K562 (cell line): ENCODE data around the gene PDE4D. TPM values are rescaled to one million over a fixed set of nuclear protein-coding genes. Genes with fewer than 3 reads are reported as not detected.

Source experiments
- ATAC-seq: fragments of 200-7000 bp; cut with Tn5 transposase; 3 replicates; pipeline ENCODE4 v1.9.1; 2020; ENCODE audit warnings: moderate library complexity
- BruUV-seq: library from RNA; stranded (reverse); fragments of 400-500 nt; replicated peaks from 2 replicates; lab custom pipeline; 2021; lab: Mats Ljungman, UMichigan
- CTCF ChIA-PET: fragments of 300-600 bp; formaldehyde crosslinking; extraction: SDS; loops from one replicate; lab custom pipeline; 2021; ENCODE audit warnings: low intra/inter-chr PET ratio; lab: Yijun Ruan, JAX
- POLR2A ChIA-PET: fragments of 300-600, 350-650 bp; sonication (Branson Sonifier 250); formaldehyde crosslinking; extraction: SDS; loops from one replicate; lab custom pipeline; 2021; ENCODE audit warnings: antibody characterized with exemption, inconsistent platforms; lab: Yijun Ruan, JAX
- DNase-seq, 4 experiments: peaks; one replicate each; pipeline versions ENCODE4 v3.0.0 to v3.0.0-alpha.2; 2011 to 2018; ENCODE audit warnings: low spot score in 3 of 4, mixed read lengths in 3 of 4; ENCODE audit errors: extremely low read depth in 1 of 4
- FAIRE-seq: peaks from 2 replicates; lab custom pipeline; 2011; peaks lifted over from hg19 to GRCh38; lab: Jason Lieb, UNC
- H2AFZ ChIP-seq: 2 replicates; pipeline ENCODE4 v1.6.0; 2011; ENCODE audit warnings: low read depth, low read length, control low read depth, inconsistent platforms
- H3K27ac ChIP-seq: fragments of 200-600 bp; 3 replicates; pipeline ENCODE4 v1.8.0; 2011; ENCODE audit warnings: low read depth, mild to moderate bottlenecking, control low read depth, inconsistent platforms, low read length, moderate library complexity, mixed read lengths; ENCODE audit errors: extremely low read depth
- H3K27me3 ChIP-seq, 2 experiments: fragments of 300-600 bp in 1 of 2; 2 replicates in 1 of 2; 3 replicates in 1 of 2; pipeline versions ENCODE4 v1.6.0 to v1.8.0; 2011; ENCODE audit warnings: inconsistent platforms in 2 of 2, low read length in 2 of 2, mild to moderate bottlenecking in 1 of 2, mixed read lengths in 1 of 2, moderate library complexity in 1 of 2; ENCODE audit not compliant: control insufficient read depth in 2 of 2, insufficient read depth in 2 of 2
- H3K36me3 ChIP-seq: fragments of 300-600 bp; 3 replicates; pipeline ENCODE4 v1.8.0; 2011; ENCODE audit warnings: mild to moderate bottlenecking, low read length, inconsistent platforms; ENCODE audit not compliant: control insufficient read depth, insufficient read depth
- H3K4me1 ChIP-seq, 2 experiments: fragments of 200-600 bp in 1 of 2; replicated peaks in 1 of 2; 2 replicates in 1 of 2; 3 replicates in 1 of 2; pipeline versions ENCODE4 v1.5.1 to v1.8.0; 2011; ENCODE audit warnings: inconsistent platforms in 2 of 2, low read length in 2 of 2, mild to moderate bottlenecking in 1 of 2, mixed read lengths in 1 of 2, moderate library complexity in 1 of 2; ENCODE audit not compliant: control insufficient read depth in 2 of 2, insufficient read depth in 2 of 2
- H3K4me2 ChIP-seq: 2 replicates; pipeline ENCODE4 v1.6.1; 2011; ENCODE audit warnings: low read length, control low read depth, inconsistent platforms, mixed read lengths; ENCODE audit not compliant: insufficient read depth
- H3K4me3 ChIP-seq: fragments of 200-600 bp; sonication (generic), shearing (Covaris generic); 2 replicates; pipeline ENCODE4 v1.5.1; 2016; ENCODE audit warnings: control low read depth, inconsistent platforms
- H3K79me2 ChIP-seq: fragments of 200-600 bp; 3 replicates; pipeline ENCODE4 v1.8.0; 2011; ENCODE audit warnings: low read length, inconsistent platforms; ENCODE audit not compliant: control insufficient read depth, insufficient read depth
- H3K9ac ChIP-seq, 2 experiments: 2 replicates each; pipeline versions ENCODE4 v1.6.0 to v1.6.1; 2011; ENCODE audit warnings: low read depth in 2 of 2, low read length in 2 of 2, control low read depth in 1 of 2, inconsistent platforms in 1 of 2, mild to moderate bottlenecking in 1 of 2, mixed read lengths in 1 of 2; ENCODE audit not compliant: insufficient read depth in 1 of 2
- H3K9me1 ChIP-seq: one replicate; pipeline ENCODE4 v1.6.0; 2011; ENCODE audit warnings: inconsistent platforms, mild to moderate bottlenecking, low read length, moderate library complexity; ENCODE audit not compliant: control insufficient read depth, insufficient read depth
- H3K9me3 ChIP-seq: replicated peaks from 2 replicates; pipeline ENCODE4 v1.5.1; 2011; ENCODE audit warnings: low read depth, low read length, inconsistent platforms; ENCODE audit not compliant: control insufficient read depth, insufficient read depth
- H4K20me1 ChIP-seq: replicated peaks from 2 replicates; pipeline ENCODE4 v1.6.1; 2011; ENCODE audit warnings: low read length, inconsistent platforms, mixed read lengths; ENCODE audit not compliant: control insufficient read depth, insufficient read depth
- CBFA2T2 ChIP-seq: fragments of 450-650 bp; conservative IDR thresholded peaks from 2 replicates; pipeline ENCODE4 v1.6.1; 2017; ENCODE audit warnings: mild to moderate bottlenecking
- EGR1 ChIP-seq: fragments of 450-650 bp; conservative IDR thresholded peaks from 2 replicates; pipeline ENCODE4 v1.6.1; 2017; ENCODE audit warnings: mild to moderate bottlenecking
- LEF1 ChIP-seq: fragments of 450-650 bp; IDR thresholded peaks from 2 replicates; pipeline ENCODE4 v1.6.1; 2016; ENCODE audit warnings: mild to moderate bottlenecking
- MAFK ChIP-seq: IDR thresholded peaks from 2 replicates; pipeline ENCODE4 v1.6.1; 2011; ENCODE audit warnings: low read length, improper control_type of control experiment
- RBM15 ChIP-seq: fragments of 200-400 bp; formaldehyde crosslinking; IDR thresholded peaks from 2 replicates; pipeline ENCODE4 v1.6.1; 2018; ENCODE audit warnings: mild to moderate bottlenecking, low read length, moderate library complexity; ENCODE audit not compliant: insufficient read depth
- RNF219 ChIP-seq: fragments of 250-450 bp; sonication (Bioruptor Pico); IDR thresholded peaks from 2 replicates; pipeline ENCODE4 v1.5.0; 2022; ENCODE audit warnings: mild to moderate bottlenecking
- SAFB ChIP-seq: fragments of 200-400 bp; formaldehyde crosslinking; IDR thresholded peaks from 2 replicates; pipeline ENCODE4 v1.6.1; 2017; ENCODE audit warnings: low read depth, low read length, borderline replicate concordance
- TFAP4 ChIP-seq: sonication (generic); formaldehyde crosslinking; IDR thresholded peaks from 2 replicates; pipeline ENCODE4 v1.8.0; 2022; ENCODE audit warnings: missing genetic modification reagents, mild to moderate bottlenecking, moderate library complexity, borderline replicate concordance
- VEZF1 ChIP-seq: fragments of 200-800 bp; sonication (Bioruptor generic); IDR thresholded peaks from 2 replicates; pipeline ENCODE4 v1.6.1; 2017; ENCODE audit warnings: missing genetic modification characterization, missing compliant biosample characterization
- ZNF143 ChIP-seq: sonication (generic); formaldehyde crosslinking; IDR thresholded peaks from 2 replicates; pipeline ENCODE4 v1.9.0; 2022; ENCODE audit warnings: mild to moderate bottlenecking, missing genetic modification reagents
- ZNF384 ChIP-seq: IDR thresholded peaks from 2 replicates; pipeline ENCODE4 v1.6.1; 2012; ENCODE audit warnings: low read depth, low read length, improper control_type of control experiment
- WGBS: fragments of 100-300 bp; shearing (Covaris generic); methylation state at CpG from one replicate; pipeline ENCODE4 v1.1.6; 2016; ENCODE audit warnings: low coverage, mixed read lengths; ENCODE audit not compliant: insufficient coverage; ENCODE audit errors: missing lambda C conversion rate; 5-methylcytosine and 5-hydroxymethylcytosine counted together
- in situ Hi-C: fragments of 300-500 bp; cut with MboI; formaldehyde crosslinking; loops from 4 replicates; pipeline ENCODE4 v1.15.0; 2018; ENCODE audit warnings: inconsistent platforms, mixed read lengths
- intact Hi-C: fragments of 100-400 bp; cut with micrococcal nuclease; formaldehyde crosslinking; loops from 2 replicates; pipeline ENCODE4 v1.14.2; 2022
- polyA plus RNA-seq, 8 experiments: library from polyadenylated mRNA; depleted of rRNA in 4 of 8; stranded (reverse) in 5 of 8; unstranded in 3 of 8; fragments of >200 nt; fragmentation: Nextera tagmentation in 2 of 8; fragmentation: Illumina TruSeq in 1 of 8; extraction: Ambion mirVana in 2 of 8; extraction: Trizol in 1 of 8; gene quantifications; 2 replicates each; pipeline versions ENCODE4 v1.2.1 to v1.2.3, GENCODE V29; 2011 to 2014; ENCODE audit warnings: inconsistent platforms in 1 of 8, missing spikeins in 1 of 8
- total RNA-seq, 7 experiments: library from RNA; depleted of rRNA in 6 of 7; stranded (reverse); fragments of >200 nt in 6 of 7; fragmentation: Illumina TruSeq in 2 of 7; extraction: Trizol in 2 of 7; gene quantifications; 2 replicates each; pipeline versions ENCODE4 v1.2.1 to v1.2.3, GENCODE V29; 2011 to 2021; ENCODE audit warnings: low replicate concordance in 1 of 7

PDE4D gene
- total and polyA plus RNA-seq, 9 of the 15 experiments (the other 6 are each of a cell fraction or from before 2014, with no cell fraction given), result 0.04 to 0.46 (median 0.13) TPM

GRCh38 chr5:59586841-59587240 is 306.7 kb downstream of the PDE4D start:
- ChIA-PET CTCF (no interaction called here), POLR2A (no interaction called here)
- Histone ChIP-seq H3K27me3 (no peaks in the 10 kb centered on the region), H3K9me1 (no peaks in the 10 kb centered on the region), H4K20me1 (no peaks in the 10 kb centered on the region), H3K9ac (no peak overlapping the region), H3K4me1 (no peaks in the 10 kb centered on the region), H3K4me2 (no peak overlapping the region), H2AFZ (no peak overlapping the region), H3K4me3 (no peak overlapping the region), H3K27ac (no peak overlapping the region), H3K79me2 (no peaks in the 10 kb centered on the region), H3K36me3 (no peaks in the 10 kb centered on the region), H3K9me3 (no peaks in the 10 kb centered on the region)
- in situ Hi-C loops, result no loop called here
- BruUV-seq, result no TSS peak
- DNase-seq (no peak), FAIRE-seq (no peak), ATAC-seq (no peak)
- intact Hi-C loops, result no loop called here
- WGBS, result 2% methylated on average over 5 of the region's 5 CpGs
- TF ChIP-seq LEF1, result no peak
- TF ChIP-seq ZNF384, result no peak
- no peak for TF ChIP-seq TFAP4 (CRISPR knock-in tag)
- no peak for TF ChIP-seq VEZF1 (CRISPR knock-in tag)
- TF ChIP-seq ZNF143 (CRISPR knock-in tag), result no peak
- no peak for TF ChIP-seq RNF219 (CRISPR knock-in tag)
- TF ChIP-seq EGR1, result no peak
- TF ChIP-seq RBM15, result no peak
- TF ChIP-seq SAFB, result no peak
- TF ChIP-seq MAFK, result no peak
- no peak for TF ChIP-seq CBFA2T2
